ENCODE results near the gene SYNE1. TPM values are rescaled to one million over a fixed set of nuclear protein-coding genes. Genes with fewer than 3 reads are reported as not detected.

Gene SYNE1
- total and polyA plus RNA-seq, 4 experiments from 2014 or later, result 22.5 to 228 (median 144) TPM

- Mint-ChIP-seq H3K4me1 (no peaks in the 10 kb centered on the region), H3K36me3 (peaks cover 28 to 63% of the 10 kb centered on the region in 2 donors), H3K4me3 (no peak overlapping the region), H3K27ac (peak overlapping the region in 6 of 7 donors; percentile 21 to 81 (median 68)), H3K27me3 (no peaks in the 10 kb centered on the region), H3K9me3 (no peaks in the 10 kb centered on the region)
- H3K27ac ChIP-seq (ENCODE audit: low read depth, low read length), result no peak overlapping the region
- ChIA-PET POLR2A (ENCODE audit: partially characterized antibody) (no interaction called here), CTCF (ENCODE audit: partially characterized antibody) (interaction anchor here (1.2 to 2.4 kb wide), 3 partner anchors 67 to 581 kb away, joined by 3 to 9 read pairs (median 8); no protein-coding TSS in a partner anchor)
- H3K9me3 ChIP-seq (ENCODE audit: control insufficient read depth in 1 of 2, low read length in 2 of 2), result no peaks in the 10 kb centered on the region
- no peaks in the 10 kb centered on the region for H3K4me1 ChIP-seq (ENCODE audit: insufficient read depth, low read length)
- no peak for DNase-seq
- H3K27me3 ChIP-seq (ENCODE audit: insufficient read depth, low read length), result no peaks in the 10 kb centered on the region
- no peak overlapping the region for H3K4me3 ChIP-seq (ENCODE audit: low read length in 2 of 2)
- H3K36me3 ChIP-seq (ENCODE audit: insufficient read depth, low read length), result peaks cover 36% of the 10 kb centered on the region
- intact Hi-C loops (cut with micrococcal nuclease), result no loop called here
Measured at GRCh38 chr6:152271776-152272464, 365.2 kb downstream of the SYNE1 start.

GRCh38 chr6:152270301-152270925, 366.7 kb downstream of the SYNE1 start:
- intact Hi-C loops (cut with micrococcal nuclease), result no loop called here
- Mint-ChIP-seq H3K4me3 (no peak overlapping the region), H3K4me1 (peaks cover 0 to 2% (median 0%) of the 10 kb centered on the region in 4 donors), H3K9me3 (peaks cover 0 to 3% (median under 1%) of the 10 kb centered on the region in 8 donors), H3K27me3 (no peaks in the 10 kb centered on the region), H3K27ac (peak overlapping the region in 5 of 7 donors; percentile 2 to 82 (median 41)), H3K36me3 (peaks cover 38 to 64% of the 10 kb centered on the region in 2 donors)
- H3K27me3 ChIP-seq (ENCODE audit: insufficient read depth, low read length), result no peaks in the 10 kb centered on the region
- no peak overlapping the region for H3K4me3 ChIP-seq (ENCODE audit: low read length in 2 of 2)
- peaks cover 29% of the 10 kb centered on the region for H3K36me3 ChIP-seq (ENCODE audit: insufficient read depth, low read length)
- POLR2A ChIA-PET (ENCODE audit: partially characterized antibody), result no interaction called here
- H3K27ac ChIP-seq (ENCODE audit: low read depth, low read length), result no peak overlapping the region
- no peaks in the 10 kb centered on the region for H3K4me1 ChIP-seq (ENCODE audit: insufficient read depth, low read length)
- DNase-seq, result no peak
- CTCF ChIA-PET (ENCODE audit: partially characterized antibody), result interaction anchor here (1.0 to 2.4 kb wide), 9 partner anchors 31 to 580 kb away, joined by 3 to 9 read pairs (median 4); no protein-coding TSS in a partner anchor
- H3K9me3 ChIP-seq (ENCODE audit: control insufficient read depth in 1 of 2, low read length in 2 of 2), result no peaks in the 10 kb centered on the region

- Histone ChIP-seq H3K4me3 (ENCODE audit: low read length in 2 of 2) (no peak overlapping the region), H3K27me3 (ENCODE audit: insufficient read depth, low read length) (no peaks in the 10 kb centered on the region), H3K4me1 (ENCODE audit: insufficient read depth, low read length) (no peaks in the 10 kb centered on the region), H3K27ac (ENCODE audit: low read depth, low read length) (no peak overlapping the region), H3K9me3 (ENCODE audit: control insufficient read depth in 1 of 2, low read length in 2 of 2) (no peaks in the 10 kb centered on the region), H3K36me3 (ENCODE audit: insufficient read depth, low read length) (peaks cover 27% of the 10 kb centered on the region)
- intact Hi-C loops (cut with micrococcal nuclease), result loop anchor here (1.0 to 2.0 kb wide), 5 partner anchors 69 to 828 kb away; no protein-coding TSS in a partner anchor
- Mint-ChIP-seq H3K27ac (peak overlapping the region in 2 of 7 donors; percentile 36 to 61), H3K4me1 (peaks cover 0 to 2% (median 0%) of the 10 kb centered on the region in 4 donors), H3K27me3 (no peaks in the 10 kb centered on the region), H3K36me3 (peaks cover 46 to 62% of the 10 kb centered on the region in 2 donors), H3K4me3 (no peak overlapping the region), H3K9me3 (peaks cover 0 to 10% (median 3%) of the 10 kb centered on the region in 8 donors)
- DNase-seq, result no peak
- CTCF ChIA-PET (ENCODE audit: partially characterized antibody), result interaction anchor here (0.8 to 2.8 kb wide), 11 partner anchors 9 to 594 kb away, joined by 3 to 20 read pairs (median 3); no protein-coding TSS in a partner anchor
- POLR2A ChIA-PET (ENCODE audit: partially characterized antibody), result interaction anchor here (1.9 kb wide), 1 partner anchor 578 kb away, joined by 4 read pairs; no protein-coding TSS in a partner anchor
Measured at GRCh38 chr6:152268846-152269442, 368.2 kb downstream of the SYNE1 start.

- H3K9me3 ChIP-seq (ENCODE audit: control insufficient read depth in 1 of 2, low read length in 2 of 2), result no peaks in the 10 kb centered on the region
- DNase-seq, result peak in 4 of 5 donors; percentile 17 to 40 (median 24)
- ChIA-PET CTCF (ENCODE audit: partially characterized antibody) (interaction anchor here (0.7 to 2.8 kb wide), 22 partner anchors 8 to 593 kb away, joined by 3 to 20 read pairs (median 3); no protein-coding TSS in a partner anchor), POLR2A (ENCODE audit: partially characterized antibody) (interaction anchor here (1.3 to 1.9 kb wide), 2 partner anchors 83 to 578 kb away, joined by 3 to 4 read pairs; no protein-coding TSS in a partner anchor)
- H3K27ac ChIP-seq (ENCODE audit: low read depth, low read length), result no peak overlapping the region
- intact Hi-C loops (cut with micrococcal nuclease), result loop anchor here (1.0 to 2.0 kb wide), 5 partner anchors 70 to 827 kb away; no protein-coding TSS in a partner anchor
- Mint-ChIP-seq H3K4me1 (peaks cover 0 to 2% (median 0%) of the 10 kb centered on the region in 4 donors), H3K36me3 (peaks cover 53 to 63% of the 10 kb centered on the region in 2 donors), H3K4me3 (no peak overlapping the region), H3K9me3 (peaks cover 0 to 17% (median 6%) of the 10 kb centered on the region in 8 donors), H3K27ac (no peak overlapping the region), H3K27me3 (no peaks in the 10 kb centered on the region)
- H3K36me3 ChIP-seq (ENCODE audit: insufficient read depth, low read length), result peaks cover 22% of the 10 kb centered on the region
- no peak overlapping the region for H3K4me3 ChIP-seq (ENCODE audit: low read length in 2 of 2)
- H3K4me1 ChIP-seq (ENCODE audit: insufficient read depth, low read length), result no peaks in the 10 kb centered on the region
- no peaks in the 10 kb centered on the region for H3K27me3 ChIP-seq (ENCODE audit: insufficient read depth, low read length)
Measured at GRCh38 chr6:152267967-152268845, 369.0 kb downstream of the SYNE1 start.

- H3K9me3 Mint-ChIP-seq, result peaks cover 0 to 26% (median 15%) of the 10 kb centered on the region in 8 donors
- no peaks in the 10 kb centered on the region for H3K9me3 ChIP-seq (ENCODE audit: control insufficient read depth in 1 of 2, low read length in 2 of 2)
- no peak for DNase-seq
- peaks cover 68 to 69% of the 10 kb centered on the region in 2 donors for H3K36me3 Mint-ChIP-seq
- POLR2A ChIA-PET (ENCODE audit: partially characterized antibody), result interaction anchor here (0.8 kb wide), 1 partner anchor 78 kb away, joined by 3 read pairs; no protein-coding TSS in a partner anchor
- peak overlapping the region in 1 of 7 donors; percentile 46 for H3K27ac Mint-ChIP-seq
- no peaks in the 10 kb centered on the region for H3K27me3 ChIP-seq (ENCODE audit: insufficient read depth, low read length)
- peaks cover 0 to 4% (median under 1%) of the 10 kb centered on the region in 4 donors for H3K4me1 Mint-ChIP-seq
- intact Hi-C loops (cut with micrococcal nuclease), result no loop called here
- H3K4me3 Mint-ChIP-seq, result no peak overlapping the region
- CTCF ChIA-PET (ENCODE audit: partially characterized antibody), result interaction anchor here (1.1 to 1.2 kb wide), 3 partner anchors 8 to 111 kb away, joined by 3 to 4 read pairs (median 3); no protein-coding TSS in a partner anchor
- peaks cover 18% of the 10 kb centered on the region for H3K36me3 ChIP-seq (ENCODE audit: insufficient read depth, low read length)
- H3K4me1 ChIP-seq (ENCODE audit: insufficient read depth, low read length), result no peaks in the 10 kb centered on the region
- H3K4me3 ChIP-seq (ENCODE audit: low read length in 2 of 2), result no peak overlapping the region
- H3K27me3 Mint-ChIP-seq, result no peaks in the 10 kb centered on the region
- H3K27ac ChIP-seq (ENCODE audit: low read depth, low read length), result no peak overlapping the region
Measured at GRCh38 chr6:152265651-152266050, 371.5 kb downstream of the SYNE1 start.

- Histone ChIP-seq H3K27me3 (ENCODE audit: insufficient read depth, low read length) (no peaks in the 10 kb centered on the region), H3K36me3 (ENCODE audit: insufficient read depth, low read length) (peaks cover 29% of the 10 kb centered on the region), H3K4me3 (ENCODE audit: low read length in 2 of 2) (no peak overlapping the region), H3K9me3 (ENCODE audit: control insufficient read depth in 1 of 2, low read length in 2 of 2) (no peaks in the 10 kb centered on the region), H3K27ac (ENCODE audit: low read depth, low read length) (no peak overlapping the region), H3K4me1 (ENCODE audit: insufficient read depth, low read length) (no peaks in the 10 kb centered on the region)
- peaks cover 72 to 78% of the 10 kb centered on the region in 2 donors for H3K36me3 Mint-ChIP-seq
- intact Hi-C loops (cut with micrococcal nuclease), result no loop called here
- ChIA-PET CTCF (ENCODE audit: partially characterized antibody) (no interaction called here), POLR2A (ENCODE audit: partially characterized antibody) (no interaction called here)
- peaks cover 0 to 9% (median under 1%) of the 10 kb centered on the region in 4 donors for H3K4me1 Mint-ChIP-seq
- no peaks in the 10 kb centered on the region for H3K27me3 Mint-ChIP-seq
- DNase-seq, result no peak
- H3K4me3 Mint-ChIP-seq, result no peak overlapping the region
- no peak overlapping the region for H3K27ac Mint-ChIP-seq
- H3K9me3 Mint-ChIP-seq, result peaks cover 0 to 26% (median 15%) of the 10 kb centered on the region in 8 donors
Measured at GRCh38 chr6:152263582-152263981, 373.6 kb downstream of the SYNE1 start.
